Left lung (tissue), 10 donors: ENCODE results near the gene CDH22. TPM values are rescaled to one million over a fixed set of nuclear protein-coding genes. Genes with fewer than 3 reads are reported as not detected.

ENCODE experiments used
- ATAC-seq: fragments of 200-7000 bp; cut with Tn5 transposase; one replicate; pipeline ENCODE4 v1.9.1; 2020; ENCODE audit warnings: moderate library complexity
- DNase-seq, 4 donors: peaks; one replicate each; pipeline ENCODE4 v3.0.0-alpha.2; 2013 to 2020
- H3K27ac ChIP-seq, 2 donors: fragments of 200-600 bp; sonication (generic) in 1 of 2; one replicate each; pipeline versions ENCODE4 v1.5.0 to v1.8.0; 2020 to 2021
- H3K27me3 ChIP-seq, 2 donors: fragments of 200-600 bp; sonication (generic) in 1 of 2; one replicate each; pipeline versions ENCODE4 v1.5.0 to v1.8.0; 2020 to 2021
- H3K36me3 ChIP-seq, 2 donors: fragments of 200-600 bp; sonication (generic) in 1 of 2; one replicate each; pipeline versions ENCODE4 v1.5.0 to v1.8.0; 2020 to 2021
- H3K4me1 ChIP-seq, 2 donors: fragments of 200-600 bp; one replicate each; pipeline ENCODE4 v1.8.0; 2021
- H3K4me3 ChIP-seq, 2 donors: fragments of 200-600 bp; sonication (generic) in 1 of 2; one replicate each; pipeline versions ENCODE4 v1.5.0 to v1.8.0; 2020 to 2021; ENCODE audit warnings: mild to moderate bottlenecking in 1 of 2
- H3K9me3 ChIP-seq, 2 donors: fragments of 200-600 bp; sonication (generic) in 1 of 2; one replicate each; pipeline versions ENCODE4 v1.5.0 to v1.8.0; 2020 to 2021
- CTCF ChIP-seq, 2 donors: fragments of 200-600 bp; sonication (generic) in 1 of 2; IDR thresholded peaks; one replicate each; pipeline versions ENCODE4 v1.5.0 to v1.8.0; 2021; ENCODE audit warnings: antibody characterized with exemption in 2 of 2
- intact Hi-C, 2 donors: fragments of 100-400 bp; cut with DNase I; formaldehyde crosslinking; loops; one replicate each; pipeline versions ENCODE4 v1.11.2 to v1.14.2; 2022
- polyA plus RNA-seq, 6 donors: library from polyadenylated mRNA; unstranded; fragments of 120-200 nt; gene quantifications; one replicate each; pipeline ENCODE4 v1.2.1, GENCODE V29; 2013; ENCODE audit not compliant: insufficient read length in 6 of 6
- total RNA-seq, 2 donors: library from RNA; stranded (reverse); fragmentation: NEBNext Ultra II Directional; extraction: Animal tissue kit (Norgen Biotek cat#: 25700); gene quantifications; one replicate each; pipeline ENCODE4 v1.2.1, GENCODE V29; 2021
- donor health status: DM: no; HTN: yes; CAD: no.
- donor health status: DM: no; HTN: no; CAD: no.

Gene CDH22
- total and polyA plus RNA-seq, 8 donors, result 0.06 to 0.26 (median 0.08) TPM; not detected in 2

DNA sequence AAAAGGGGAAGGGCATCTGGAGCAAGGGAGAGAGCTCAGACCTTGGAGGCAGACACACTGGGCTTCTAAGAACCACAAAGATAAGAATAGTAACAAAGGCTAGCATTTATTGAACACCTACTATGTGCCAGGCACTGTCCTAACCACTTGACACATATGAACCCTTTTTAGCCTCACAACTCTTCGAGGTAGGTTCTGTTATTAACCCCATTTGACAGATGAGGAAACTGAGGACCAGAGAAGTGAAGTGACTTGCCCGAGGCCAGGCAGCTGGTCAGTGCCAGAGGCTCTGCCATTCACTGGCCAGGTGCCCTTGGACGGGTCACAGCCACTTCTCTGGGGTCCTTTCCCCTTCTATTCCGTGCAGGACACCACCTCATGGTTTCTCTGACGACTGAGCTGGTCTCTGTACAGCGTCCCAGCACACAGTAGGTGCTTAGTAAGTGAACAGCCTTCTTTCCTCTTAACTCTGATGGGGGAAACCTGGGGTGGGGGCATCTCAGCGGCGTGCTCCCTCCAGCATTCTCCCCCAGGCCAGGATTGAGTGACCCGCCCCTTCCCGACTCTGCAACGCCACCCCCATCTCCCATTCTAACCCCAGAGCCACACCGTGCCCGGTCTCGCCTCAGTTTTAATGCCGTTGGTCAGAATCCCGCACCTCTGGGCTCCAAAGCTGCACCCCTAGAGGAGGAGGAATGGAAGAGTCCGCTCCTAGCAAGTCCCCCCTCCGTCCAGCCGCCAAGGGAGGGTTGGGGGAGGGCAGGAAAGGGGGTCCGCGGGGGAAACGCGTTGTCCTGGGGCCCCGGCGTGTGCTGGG lies 134.4 kb downstream of the CDH22 start:
- Histone ChIP-seq H3K4me3 (no peak overlapping the region), H3K9me3 (no peaks in the 10 kb centered on the region), H3K27me3 (peaks cover 32 to 95% of the 10 kb centered on the region in 2 donors), H3K27ac (no peak overlapping the region), H3K36me3 (no peaks in the 10 kb centered on the region), H3K4me1 (peaks cover 0 to 9% of the 10 kb centered on the region in 2 donors)
- TF ChIP-seq CTCF (IDR thresholded peaks at IDR 0.05), result no peak
- ATAC-seq (no peak), DNase-seq (no peak)
- intact Hi-C loops, result no loop called here

DNA sequence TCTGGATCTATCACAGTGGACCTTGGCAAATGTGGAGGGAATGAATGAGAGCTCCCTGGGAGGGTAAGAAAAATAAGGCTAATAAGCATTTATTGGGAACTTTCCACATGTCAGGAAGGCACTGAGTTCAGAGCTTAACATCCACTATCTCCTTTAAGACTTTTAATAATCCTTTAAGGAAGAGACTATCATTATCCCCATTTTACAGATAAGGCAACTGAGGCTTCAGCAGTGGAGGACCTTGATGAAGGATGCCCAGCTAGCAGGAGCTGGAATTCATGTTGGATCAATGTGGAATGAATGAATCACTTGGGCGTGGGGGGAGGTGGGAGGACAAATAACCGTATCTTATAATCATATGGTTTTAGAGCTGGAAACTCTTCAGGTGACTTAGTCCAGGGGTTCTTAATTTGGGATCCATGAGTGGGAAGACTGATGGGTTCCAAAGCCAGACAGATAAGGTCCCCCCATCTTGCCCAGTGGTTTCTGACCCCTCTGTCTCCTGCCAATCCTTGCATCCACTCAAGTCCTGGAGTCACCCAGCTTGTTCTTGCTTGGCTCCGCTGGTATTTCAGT lies 135.2 kb downstream of the CDH22 start:
- no peak overlapping the region for H3K27ac ChIP-seq
- no peak for ATAC-seq

GRCh38 chr20:46172455-46172854 lies 135.8 kb downstream of the CDH22 start:
- Histone ChIP-seq H3K36me3 (no peaks in the 10 kb centered on the region), H3K4me1 (peaks cover 0 to 9% of the 10 kb centered on the region in 2 donors), H3K27ac (no peak overlapping the region), H3K9me3 (no peaks in the 10 kb centered on the region), H3K4me3 (no peak overlapping the region), H3K27me3 (peaks cover 32 to 100% of the 10 kb centered on the region in 2 donors)
- intact Hi-C loops, result no loop called here
- ATAC-seq (no peak), DNase-seq (no peak)
- TF ChIP-seq CTCF (IDR thresholded peaks at IDR 0.05), result no peak

More for the DNA sequence above, 135.2 kb downstream of the CDH22 start:
- no peak overlapping the region for H3K4me3 ChIP-seq
- peaks cover 32 to 100% of the 10 kb centered on the region in 2 donors for H3K27me3 ChIP-seq
- TF ChIP-seq CTCF (IDR thresholded peaks at IDR 0.05), result no peak
- no peaks in the 10 kb centered on the region for H3K9me3 ChIP-seq
- H3K4me1 ChIP-seq, result peaks cover 0 to 9% of the 10 kb centered on the region in 2 donors
- intact Hi-C loops, result no loop called here
- no peaks in the 10 kb centered on the region for H3K36me3 ChIP-seq
- DNase-seq, result no peak

GRCh38 chr20:46171909-46172308 lies 136.4 kb downstream of the CDH22 start:
- Histone ChIP-seq H3K27me3 (peaks cover 32 to 100% of the 10 kb centered on the region in 2 donors), H3K27ac (no peak overlapping the region), H3K4me1 (peaks cover 0 to 9% of the 10 kb centered on the region in 2 donors), H3K4me3 (no peak overlapping the region), H3K36me3 (no peaks in the 10 kb centered on the region), H3K9me3 (no peaks in the 10 kb centered on the region)
- intact Hi-C loops, result no loop called here
- no peak for TF ChIP-seq CTCF (IDR thresholded peaks at IDR 0.05)
- no peak for DNase-seq
- no peak for ATAC-seq

- intact Hi-C loops, result no loop called here
- ATAC-seq (no peak), DNase-seq (no peak)
- TF ChIP-seq CTCF (IDR thresholded peaks at IDR 0.05), result no peak
- Histone ChIP-seq H3K27ac (no peak overlapping the region), H3K9me3 (no peaks in the 10 kb centered on the region), H3K4me1 (peaks cover 0 to 9% of the 10 kb centered on the region in 2 donors), H3K36me3 (no peaks in the 10 kb centered on the region), H3K4me3 (no peak overlapping the region), H3K27me3 (peaks cover 32 to 100% of the 10 kb centered on the region in 2 donors)
Measured at GRCh38 chr20:46171476-46171875, 136.8 kb downstream of the CDH22 start.
